Colonic mucosa (tissue), 4 donors: Measurements from ENCODE around the gene ARHGDIB. TPM values are rescaled to one million over a fixed set of nuclear protein-coding genes. Genes with fewer than 3 reads are reported as not detected.

Experiments used
- DNase-seq: peaks from one replicate; pipeline ENCODE4 v3.0.0-alpha.2; 2020
- H3K27ac ChIP-seq: fragments of 200-600 bp; one replicate; pipeline ENCODE4 v1.8.0; 2021
- H3K27me3 ChIP-seq: fragments of 200-600 bp; one replicate; pipeline ENCODE4 v1.8.0; 2021
- H3K36me3 ChIP-seq: fragments of 200-600 bp; one replicate; pipeline ENCODE4 v1.8.0; 2021
- H3K4me1 ChIP-seq: fragments of 200-600 bp; one replicate; pipeline ENCODE4 v1.8.0; 2021; ENCODE audit warnings: mild to moderate bottlenecking
- H3K4me3 ChIP-seq: fragments of 200-600 bp; one replicate; pipeline ENCODE4 v1.8.0; 2021
- H3K9ac ChIP-seq, 2 donors: one replicate each; pipeline ENCODE4 v1.7.0; 2013; ENCODE audit warnings: control low read depth in 2 of 2, low read depth in 2 of 2, low read length in 2 of 2
- H3K9me3 ChIP-seq: fragments of 200-600 bp; one replicate; pipeline ENCODE4 v1.8.0; 2021
- intact Hi-C: fragments of 100-400 bp; cut with DNase I; formaldehyde crosslinking; loops from one replicate; pipeline ENCODE4 v1.14.1; 2022
- total RNA-seq, 2 donors: library from RNA; stranded (reverse); fragmentation: NEBNext Ultra II Directional in 1 of 2; extraction: Animal tissue kit (Norgen Biotek cat#: 25700) in 1 of 2; gene quantifications; one replicate each; pipeline ENCODE4 v1.2.1, GENCODE V29; 2021
- TF ChIP-seq, protein P1 (sequence below): fragments of 200-600 bp; IDR thresholded peaks from one replicate; pipeline ENCODE4 v1.8.0; 2022; ENCODE audit warnings: antibody characterized with exemption, mild to moderate bottlenecking
- donor health status: healthy.
- donor health status: DM: no; HTN: no; CAD: no.
- donor health status: DM: no; HTN: no; CAD: no.

Gene ARHGDIB
- total RNA-seq, 2 donors from 2014 or later = 21.5 to 40.8 TPM

DNA sequence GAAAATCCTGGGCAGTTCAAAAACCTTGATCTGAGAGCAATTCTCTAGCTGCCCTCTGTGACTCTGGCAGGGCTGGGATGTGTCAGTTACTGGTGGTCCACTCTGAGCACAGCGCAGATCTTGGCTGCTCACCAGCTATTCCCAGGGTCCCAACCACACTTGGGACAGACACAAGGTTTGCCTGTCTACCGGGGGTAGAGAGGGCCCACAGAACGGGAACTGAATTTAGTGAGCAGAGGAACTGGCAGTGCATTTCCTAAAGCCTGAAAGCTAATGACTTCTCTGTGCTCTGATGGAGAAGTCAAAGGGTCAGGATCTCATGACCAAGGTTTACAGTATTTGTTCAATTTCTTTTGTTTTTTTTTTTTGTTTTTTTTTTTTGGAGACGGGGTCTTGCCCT, 14.1 kb upstream of the ARHGDIB start:
- no peak overlapping the region for H3K27ac ChIP-seq

DNA sequence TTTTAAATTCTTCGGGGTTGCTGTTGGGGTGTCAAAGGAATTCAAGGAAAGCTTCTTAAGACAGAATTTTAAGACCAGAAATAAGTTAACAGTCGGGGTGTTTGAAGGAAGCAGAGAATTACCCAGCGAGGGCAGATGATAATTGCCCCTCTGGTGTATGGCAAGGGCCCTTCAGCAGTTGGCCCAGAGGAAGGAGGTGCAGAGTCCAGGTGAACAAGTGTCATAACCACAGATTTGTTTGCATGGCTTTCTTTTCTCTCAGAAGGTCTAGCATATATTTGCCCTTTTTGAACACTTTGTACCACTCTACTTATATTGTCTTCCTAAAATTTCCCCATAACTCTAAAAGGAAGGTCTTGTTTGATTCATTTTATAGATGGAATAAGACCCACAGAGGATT, 13.2 kb upstream of the ARHGDIB start:
- Histone ChIP-seq H3K9me3 (no peaks in the 10 kb centered on the region), H3K27me3 (no peaks in the 10 kb centered on the region), H3K36me3 (no peaks in the 10 kb centered on the region), H3K4me3 (no peak overlapping the region), H3K9ac (no peak overlapping the region), H3K4me1 (no peaks in the 10 kb centered on the region), H3K27ac (no peak overlapping the region)
- intact Hi-C loops = no loop called here
- no peak for DNase-seq
- TF ChIP-seq, protein P1, sequence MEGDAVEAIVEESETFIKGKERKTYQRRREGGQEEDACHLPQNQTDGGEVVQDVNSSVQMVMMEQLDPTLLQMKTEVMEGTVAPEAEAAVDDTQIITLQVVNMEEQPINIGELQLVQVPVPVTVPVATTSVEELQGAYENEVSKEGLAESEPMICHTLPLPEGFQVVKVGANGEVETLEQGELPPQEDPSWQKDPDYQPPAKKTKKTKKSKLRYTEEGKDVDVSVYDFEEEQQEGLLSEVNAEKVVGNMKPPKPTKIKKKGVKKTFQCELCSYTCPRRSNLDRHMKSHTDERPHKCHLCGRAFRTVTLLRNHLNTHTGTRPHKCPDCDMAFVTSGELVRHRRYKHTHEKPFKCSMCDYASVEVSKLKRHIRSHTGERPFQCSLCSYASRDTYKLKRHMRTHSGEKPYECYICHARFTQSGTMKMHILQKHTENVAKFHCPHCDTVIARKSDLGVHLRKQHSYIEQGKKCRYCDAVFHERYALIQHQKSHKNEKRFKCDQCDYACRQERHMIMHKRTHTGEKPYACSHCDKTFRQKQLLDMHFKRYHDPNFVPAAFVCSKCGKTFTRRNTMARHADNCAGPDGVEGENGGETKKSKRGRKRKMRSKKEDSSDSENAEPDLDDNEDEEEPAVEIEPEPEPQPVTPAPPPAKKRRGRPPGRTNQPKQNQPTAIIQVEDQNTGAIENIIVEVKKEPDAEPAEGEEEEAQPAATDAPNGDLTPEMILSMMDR = no peak

More for the DNA sequence above, 14.1 kb upstream of the ARHGDIB start:
- H3K4me3 ChIP-seq = no peak overlapping the region
- no peaks in the 10 kb centered on the region for H3K27me3 ChIP-seq
- TF ChIP-seq, protein P1 = no peak
- no peaks in the 10 kb centered on the region for H3K36me3 ChIP-seq
- no peaks in the 10 kb centered on the region for H3K4me1 ChIP-seq
- DNase-seq = no peak
- H3K9ac ChIP-seq = no peak overlapping the region
- no peaks in the 10 kb centered on the region for H3K9me3 ChIP-seq
- intact Hi-C loops = no loop called here

DNA sequence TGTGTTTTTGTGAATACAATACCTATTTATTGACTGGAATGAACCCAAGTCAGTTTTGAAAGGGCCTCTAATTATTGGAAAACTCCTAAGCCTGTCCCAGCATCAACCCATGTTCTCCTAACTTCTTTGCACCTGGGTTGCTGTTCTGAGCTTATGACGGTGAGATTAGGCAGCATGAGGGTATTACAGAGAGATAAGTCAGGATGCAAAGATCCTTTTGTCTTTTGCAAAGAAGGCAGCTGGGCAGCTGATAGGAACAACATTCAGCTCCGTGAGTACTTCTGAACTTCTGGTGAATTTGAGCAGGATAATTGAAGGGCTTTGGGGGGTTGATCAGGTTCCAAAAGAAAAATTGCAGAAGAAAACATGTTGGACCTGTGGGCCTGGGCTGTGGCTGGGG, 11.4 kb upstream of the ARHGDIB start, which contains the start of gene PDE6H:
Gene PDE6H (plus strand): TSS at position 227 of the 400 bp plus-strand sequence. CDS start 4,971 bp downstream, outside the sequence.
- Histone ChIP-seq H3K4me1 (no peaks in the 10 kb centered on the region), H3K9me3 (no peaks in the 10 kb centered on the region), H3K36me3 (no peaks in the 10 kb centered on the region), H3K4me3 (no peak within 1 kb of the TSS), H3K27ac (no peak within 1 kb of the TSS), H3K9ac (no peak within 1 kb of the TSS), H3K27me3 (no peaks in the 10 kb centered on the region)
- no peak for DNase-seq
- TF ChIP-seq, protein P1 = no peak
- intact Hi-C loops = no loop called here

DNA sequence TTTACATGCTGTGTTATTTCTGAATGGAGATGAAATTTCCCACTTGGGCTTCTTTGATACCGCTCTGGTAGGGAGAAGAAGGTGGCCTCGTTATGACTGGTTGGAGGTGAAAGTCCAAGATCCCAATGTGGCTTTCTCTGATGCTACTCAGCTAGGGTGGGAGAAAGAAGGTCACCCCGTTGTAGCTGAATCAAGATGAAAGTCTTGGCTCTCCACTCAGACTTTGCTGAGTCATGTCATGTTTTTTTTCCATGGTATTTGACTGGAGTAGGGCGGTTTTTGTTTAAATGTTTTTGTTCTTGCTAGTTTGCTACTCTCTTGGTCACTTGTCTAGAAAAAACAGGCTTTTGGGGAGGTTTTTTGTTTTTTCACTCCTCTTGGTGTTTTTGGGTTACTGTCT, 9.1 kb upstream of the ARHGDIB start:
- no peaks in the 10 kb centered on the region for H3K9me3 ChIP-seq
- H3K36me3 ChIP-seq = no peaks in the 10 kb centered on the region
- TF ChIP-seq, protein P1 = no peak
- no peak overlapping the region for H3K4me3 ChIP-seq
- H3K4me1 ChIP-seq = no peaks in the 10 kb centered on the region
- intact Hi-C loops = no loop called here
- DNase-seq = no peak
- H3K27ac ChIP-seq = no peak overlapping the region
- H3K27me3 ChIP-seq = no peaks in the 10 kb centered on the region
- no peak overlapping the region for H3K9ac ChIP-seq

DNA sequence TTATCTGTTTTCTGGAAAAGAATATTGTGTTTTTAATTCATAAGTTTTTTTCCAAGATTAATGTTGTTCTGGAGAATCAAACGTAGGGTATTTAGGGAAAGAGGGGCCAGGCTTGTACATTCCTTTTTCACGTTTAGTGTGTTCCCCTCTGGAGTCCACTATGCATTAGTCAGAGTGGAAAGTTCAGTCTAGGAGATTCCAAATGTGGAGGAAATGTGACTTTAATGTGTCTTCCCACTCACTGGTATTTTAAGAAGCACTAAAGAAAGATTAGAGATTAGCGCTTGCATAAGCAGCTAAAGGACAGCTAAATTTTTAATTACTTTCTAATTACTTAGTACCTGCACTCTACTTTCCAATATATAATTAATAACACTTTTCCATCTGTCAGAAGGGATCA, 7.1 kb upstream of the ARHGDIB start:
- intact Hi-C loops = no loop called here

More for the DNA sequence above, 7.1 kb upstream of the ARHGDIB start:
- Histone ChIP-seq H3K36me3 (no peaks in the 10 kb centered on the region), H3K27me3 (no peaks in the 10 kb centered on the region), H3K27ac (no peak overlapping the region), H3K4me3 (no peak overlapping the region), H3K4me1 (no peaks in the 10 kb centered on the region), H3K9me3 (no peaks in the 10 kb centered on the region), H3K9ac (no peak overlapping the region)
- TF ChIP-seq, protein P1 = no peak
- no peak for DNase-seq
